DOHH2 (cell line): ENCODE results near the gene DONSON.

Source experiments
- CTCF ChIP-seq: fragments of 200-600 bp; sonication (generic); IDR thresholded peaks from one replicate; pipeline ENCODE4 v1.5.1; 2014; ENCODE audit warnings: antibody characterized with exemption, mild to moderate bottlenecking, low read depth, low read length; ENCODE audit not compliant: poor library complexity, severe bottlenecking
- EZH2phosphoT487 ChIP-seq: fragments of 200-600 bp; sonication (generic); IDR thresholded peaks from 2 replicates; pipeline ENCODE4 v1.6.1; 2017; ENCODE audit warnings: borderline replicate concordance, mild to moderate bottlenecking, antibody characterized with exemption, low read length, moderate library complexity, mixed read lengths

GRCh38 chr21:33540711-33541104 lies 47.8 kb downstream of the DONSON start:
- TF ChIP-seq CTCF (no peak), EZH2phosphoT487 (no peak)
